Measurements from ENCODE around the gene KLHL17.

The KLHL17 gene

DNA sequence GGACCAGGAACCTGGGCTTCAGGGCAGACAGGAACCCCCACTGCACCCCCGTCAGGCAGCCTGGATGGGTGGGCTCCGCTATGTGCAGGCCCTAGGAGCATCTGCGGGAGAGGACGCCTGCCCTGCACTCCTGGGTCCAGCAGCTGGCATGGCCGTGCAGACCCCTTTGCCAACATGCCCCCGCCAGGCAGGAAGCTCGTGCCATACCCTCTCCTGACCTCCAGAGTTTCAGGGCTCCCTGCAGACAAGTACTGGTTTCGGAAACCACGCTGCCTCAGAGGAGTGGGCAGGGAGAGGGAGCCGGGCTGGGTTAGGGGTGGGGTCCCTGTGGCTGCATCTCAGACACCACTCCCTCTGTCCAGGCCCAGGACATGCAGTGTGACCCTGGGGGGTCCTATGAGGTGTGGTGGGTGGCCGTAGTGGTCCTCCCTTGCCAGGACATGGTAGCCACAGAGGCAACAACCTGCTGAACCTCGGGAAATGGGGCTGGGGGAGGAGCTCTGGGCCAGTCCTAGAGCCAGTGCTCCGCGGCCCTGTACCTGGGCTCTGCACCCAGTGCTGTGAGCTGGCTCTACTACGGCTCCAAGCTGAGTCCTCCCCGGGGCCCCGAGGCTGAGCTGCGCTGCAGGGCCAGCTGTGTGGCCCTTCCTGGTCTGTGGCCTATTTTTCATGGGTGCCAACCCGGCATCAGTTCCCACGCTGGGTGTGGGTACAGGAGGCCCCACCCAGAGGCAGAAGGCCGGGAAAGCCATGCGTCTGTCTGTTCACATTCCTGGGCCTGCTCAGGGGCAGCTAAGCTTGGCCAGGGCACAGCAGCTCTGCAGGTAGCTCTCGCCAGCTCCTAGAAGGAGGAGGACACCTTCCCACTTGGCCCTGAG lies 7.3 kb downstream of the KLHL17 start:
- TF ChIP-seq, protein P1, sequence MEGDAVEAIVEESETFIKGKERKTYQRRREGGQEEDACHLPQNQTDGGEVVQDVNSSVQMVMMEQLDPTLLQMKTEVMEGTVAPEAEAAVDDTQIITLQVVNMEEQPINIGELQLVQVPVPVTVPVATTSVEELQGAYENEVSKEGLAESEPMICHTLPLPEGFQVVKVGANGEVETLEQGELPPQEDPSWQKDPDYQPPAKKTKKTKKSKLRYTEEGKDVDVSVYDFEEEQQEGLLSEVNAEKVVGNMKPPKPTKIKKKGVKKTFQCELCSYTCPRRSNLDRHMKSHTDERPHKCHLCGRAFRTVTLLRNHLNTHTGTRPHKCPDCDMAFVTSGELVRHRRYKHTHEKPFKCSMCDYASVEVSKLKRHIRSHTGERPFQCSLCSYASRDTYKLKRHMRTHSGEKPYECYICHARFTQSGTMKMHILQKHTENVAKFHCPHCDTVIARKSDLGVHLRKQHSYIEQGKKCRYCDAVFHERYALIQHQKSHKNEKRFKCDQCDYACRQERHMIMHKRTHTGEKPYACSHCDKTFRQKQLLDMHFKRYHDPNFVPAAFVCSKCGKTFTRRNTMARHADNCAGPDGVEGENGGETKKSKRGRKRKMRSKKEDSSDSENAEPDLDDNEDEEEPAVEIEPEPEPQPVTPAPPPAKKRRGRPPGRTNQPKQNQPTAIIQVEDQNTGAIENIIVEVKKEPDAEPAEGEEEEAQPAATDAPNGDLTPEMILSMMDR (IDR thresholded peaks at IDR 0.05; ENCODE audit: insufficient read depth, low read depth, low read length, missing control alignments), result no peak
- DNase-seq (ENCODE audit: low read depth), result peak; percentile 50
- H3K4me3 ChIP-seq (ENCODE audit: low read length), result peak overlapping the region; percentile 75

DNA sequence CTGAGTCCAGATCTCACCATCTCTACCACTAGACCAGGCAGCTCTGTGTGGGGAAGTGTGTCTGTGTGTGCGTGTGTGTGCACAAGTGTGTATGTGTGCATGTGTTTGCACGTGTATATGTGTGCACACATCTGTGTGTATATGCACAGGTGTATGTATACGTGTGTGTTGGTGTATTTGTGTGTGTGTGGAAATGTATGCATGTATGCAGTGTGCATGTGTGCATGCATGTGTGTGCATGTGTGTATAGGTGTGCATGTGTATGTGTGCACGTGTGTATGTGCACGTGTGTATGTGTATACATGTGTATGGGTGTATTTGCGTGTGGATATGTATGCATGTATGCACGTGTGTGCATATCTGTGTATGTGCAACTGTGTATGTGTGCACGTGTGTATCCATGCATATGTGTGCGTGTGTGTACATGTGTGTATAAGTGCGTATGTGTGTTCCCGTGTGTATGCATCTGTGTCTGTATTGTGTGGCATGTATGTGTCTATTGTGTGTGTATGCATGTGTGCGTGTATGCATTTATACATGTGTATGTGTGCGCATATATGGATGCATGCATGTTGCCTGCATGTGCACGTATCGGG lies 9.0 kb downstream of the KLHL17 start:
- no peak for DNase-seq (ENCODE audit: low read depth)
- TF ChIP-seq, protein P1 (IDR thresholded peaks at IDR 0.05; ENCODE audit: insufficient read depth, low read depth, low read length, missing control alignments), result no peak

DNA sequence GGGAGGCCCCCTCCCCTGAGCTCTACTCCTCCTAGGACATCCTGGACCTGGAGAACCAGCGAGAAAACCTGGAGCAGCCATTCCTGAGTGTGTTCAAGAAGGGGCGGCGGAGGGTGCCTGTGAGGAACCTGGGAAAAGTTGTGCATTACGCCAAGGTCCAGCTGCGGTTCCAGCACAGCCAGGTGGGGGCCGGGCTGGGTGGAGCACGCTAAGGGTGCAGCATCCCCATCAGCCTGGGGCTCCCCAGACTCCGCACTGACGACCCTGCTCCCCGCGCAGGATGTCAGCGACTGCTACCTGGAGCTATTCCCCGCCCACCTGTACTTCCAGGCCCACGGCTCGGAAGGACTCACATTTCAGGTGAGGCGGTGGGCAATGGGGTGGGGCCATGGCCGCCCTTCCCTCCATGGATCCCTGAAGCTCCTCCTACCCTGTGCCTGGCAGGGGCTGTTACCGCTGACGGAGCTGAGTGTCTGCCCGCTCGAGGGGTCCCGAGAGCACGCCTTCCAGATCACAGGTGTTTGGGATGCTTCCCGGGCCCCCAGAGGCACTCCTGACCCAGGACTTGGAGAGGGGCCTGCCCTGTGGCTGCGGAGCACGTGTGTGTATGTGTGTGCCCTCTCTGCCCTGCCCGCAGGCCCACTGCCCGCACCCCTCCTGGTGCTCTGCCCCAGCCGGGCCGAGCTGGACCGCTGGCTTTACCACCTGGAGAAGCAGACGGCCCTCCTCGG lies 10.0 kb downstream of the KLHL17 start:
- TF ChIP-seq, protein P1 (IDR thresholded peaks at IDR 0.05; ENCODE audit: insufficient read depth, low read depth, low read length, missing control alignments), result no peak
- DNase-seq (ENCODE audit: low read depth), result no peak
- H3K4me3 ChIP-seq (ENCODE audit: low read length), result no peak overlapping the region

More for the DNA sequence above, 9.0 kb downstream of the KLHL17 start:
- no peak overlapping the region for H3K4me3 ChIP-seq (ENCODE audit: low read length)

DNA sequence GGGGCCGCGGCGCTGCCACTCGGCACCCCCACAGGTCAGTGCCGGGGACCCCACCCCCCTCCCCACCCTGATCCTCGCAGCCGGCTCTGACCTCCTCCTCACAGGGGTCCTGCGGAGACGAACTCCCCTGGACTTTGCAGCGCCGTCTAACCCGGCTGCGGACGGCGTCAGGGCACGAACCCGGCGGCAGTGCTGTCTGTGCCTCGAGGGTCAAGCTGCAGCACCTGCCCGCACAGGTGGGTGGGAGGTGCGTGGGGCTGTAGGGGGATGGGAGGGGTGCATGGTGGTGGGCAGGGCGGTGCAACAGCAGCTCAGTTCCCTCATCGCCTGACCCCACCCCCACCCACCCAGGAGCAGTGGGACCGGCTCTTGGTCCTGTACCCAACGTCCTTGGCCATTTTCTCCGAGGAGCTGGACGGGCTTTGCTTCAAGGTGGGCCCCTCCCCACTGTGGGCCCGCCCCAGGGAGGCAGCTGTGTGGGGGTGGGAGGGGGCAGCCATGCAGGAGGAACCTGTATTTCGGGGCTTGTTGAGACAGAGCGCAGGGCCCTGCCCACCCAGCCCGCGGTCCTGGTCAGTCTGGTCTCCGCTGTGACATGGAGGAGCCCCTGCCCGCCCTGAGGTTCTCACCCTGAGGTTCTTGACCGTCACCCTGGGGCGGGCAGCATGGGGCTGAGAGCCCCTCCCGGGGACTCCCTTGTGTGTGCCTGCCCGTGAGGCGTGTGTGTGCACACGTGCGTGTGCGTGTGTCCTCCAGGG lies 10.8 kb downstream of the KLHL17 start:
- DNase-seq (ENCODE audit: low read depth), result peak; percentile 71
- no peak overlapping the region for H3K4me3 ChIP-seq (ENCODE audit: low read length)
- TF ChIP-seq, protein P1 (IDR thresholded peaks at IDR 0.05; ENCODE audit: insufficient read depth, low read depth, low read length, missing control alignments), result no peak

DNA sequence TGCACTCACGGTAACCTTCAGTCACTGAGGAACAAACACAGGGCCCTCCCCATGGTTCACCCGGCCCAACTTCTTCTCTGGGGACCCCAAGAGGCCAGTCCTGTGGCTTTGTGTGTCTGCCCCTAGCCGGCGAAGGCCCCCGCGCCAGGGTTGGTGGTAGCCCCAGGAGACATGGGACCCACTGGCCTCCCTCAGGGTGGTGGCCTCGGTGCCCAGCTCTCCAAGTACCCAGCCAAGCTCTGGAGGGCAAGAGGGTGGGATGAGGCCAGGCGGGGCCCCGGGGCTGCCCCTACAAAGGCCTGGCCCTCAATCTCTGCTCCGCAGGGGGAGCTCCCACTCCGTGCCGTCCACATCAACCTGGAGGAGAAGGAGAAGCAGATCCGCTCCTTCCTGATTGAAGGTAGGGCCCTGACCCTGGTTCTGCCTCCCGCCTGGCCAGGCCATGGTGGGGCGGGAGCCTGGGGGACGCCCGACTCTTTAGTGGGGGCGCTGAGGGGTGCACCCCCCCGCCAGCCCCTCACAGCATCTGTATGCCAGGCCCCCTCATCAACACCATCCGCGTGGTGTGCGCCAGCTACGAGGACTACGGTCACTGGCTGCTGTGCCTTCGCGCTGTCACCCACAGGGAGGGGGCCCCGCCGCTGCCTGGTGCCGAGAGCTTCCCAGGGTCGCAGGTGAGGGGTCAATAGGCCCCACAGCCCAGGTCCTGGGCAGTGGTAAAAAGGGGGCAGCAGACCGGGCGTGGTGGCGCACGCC lies 11.5 kb downstream of the KLHL17 start:
- TF ChIP-seq, protein P1 (IDR thresholded peaks at IDR 0.05; ENCODE audit: insufficient read depth, low read depth, low read length, missing control alignments), result no peak
- DNase-seq (ENCODE audit: low read depth), result no peak
- no peak overlapping the region for H3K4me3 ChIP-seq (ENCODE audit: low read length)
